ENCODE measurements around the gene ADCY4. TPM values are rescaled to one million over a fixed set of nuclear protein-coding genes. Genes with fewer than 3 reads are reported as not detected.

The ADCY4 gene
- total and polyA plus RNA-seq, 2 donors (not counting 3 experiments of a cell fraction or from before 2014, with no cell fraction given), result 81.6 to 84.0 TPM

- Histone ChIP-seq H3K4me3 (replicated peaks in 1 of 3; ENCODE audit: insufficient read depth in 1 of 3, low read depth in 1 of 3, low read length in 3 of 3) (peak within 1 kb of the TSS in 1 of 3 experiments; percentile 19), H3K36me3 (ENCODE audit: control insufficient read depth in 2 of 2, extremely low read depth in 1 of 2, insufficient read depth in 2 of 2, low read length in 2 of 2) (peaks cover 0 to 18% of the 10 kb centered on the region in 2 experiments), H3K9ac (replicated peaks; ENCODE audit: extremely low read depth, insufficient read depth, low read length) (peak within 1 kb of the TSS; percentile 17), H3K27me3 (ENCODE audit: control insufficient read depth in 2 of 2, insufficient read depth in 2 of 2, low read length in 2 of 2) (no peaks in the 10 kb centered on the region), H3K4me1 (ENCODE audit: control insufficient read depth, extremely low read depth, insufficient read depth, low read length) (peaks cover 48% of the 10 kb centered on the region), H3K27ac (ENCODE audit: insufficient read depth, low read depth, low read length) (peak within 1 kb of the TSS; percentile 91), H3K9me3 (replicated peaks; ENCODE audit: control insufficient read depth, insufficient read depth, low read length) (no peaks in the 10 kb centered on the region), H4K20me1 (replicated peaks; ENCODE audit: control insufficient read depth, extremely low read depth, insufficient read depth, low read length) (no peaks in the 10 kb centered on the region), H3K9me1 (replicated peaks; ENCODE audit: control insufficient read depth, extremely low read depth, insufficient read depth, low read length) (no peaks in the 10 kb centered on the region), H3K4me2 (ENCODE audit: insufficient read depth, low read length) (peak within 1 kb of the TSS; percentile 1), H3K79me2 (ENCODE audit: control insufficient read depth, insufficient read depth, low read length) (no peaks in the 10 kb centered on the region), H2AFZ (ENCODE audit: low read depth, low read length) (peak within 1 kb of the TSS; percentile 25)
- ChIA-PET POLR2A (interaction anchor here (1.3 kb wide), 1 partner anchor 67 kb away, joined by 5 read pairs; the partner anchor contains the start of gene TINF2), CTCF (interaction anchor here (1.1 to 7.4 kb wide), 11 partner anchors 11 to 195 kb away, joined by 3 to 122 read pairs (median 13); partner anchors contain the start of genes CHMP4A, DCAF11, DHRS1 and IRF9)
- intact Hi-C loops (cut with micrococcal nuclease), result no loop called here
- TF ChIP-seq, protein P1, sequence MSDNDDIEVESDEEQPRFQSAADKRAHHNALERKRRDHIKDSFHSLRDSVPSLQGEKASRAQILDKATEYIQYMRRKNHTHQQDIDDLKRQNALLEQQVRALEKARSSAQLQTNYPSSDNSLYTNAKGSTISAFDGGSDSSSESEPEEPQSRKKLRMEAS (IDR thresholded peaks at IDR 0.05; ENCODE audit: insufficient read depth, insufficient read length), result no peak
- TF ChIP-seq EZH2 (IDR thresholded peaks at IDR 0.05; ENCODE audit: borderline replicate concordance, low read depth, low read length, severe bottlenecking) (no peak), FOS (IDR thresholded peaks at IDR 0.05; ENCODE audit: borderline replicate concordance, insufficient read depth, low read length) (no peak), CTCF (IDR thresholded peaks at IDR 0.05; ENCODE audit: extremely low read depth in 1 of 2, insufficient read depth in 1 of 2, low read depth in 1 of 2, low read length in 2 of 2) (no peak), GATA2 (IDR thresholded peaks at IDR 0.05; ENCODE audit: insufficient read depth, insufficient read length, low read depth, low read length) (no peak), POLR2A (IDR thresholded peaks at IDR 0.05; ENCODE audit: low read depth, low read length) (no peak), POLR2AphosphoS5 (IDR thresholded peaks at IDR 0.05; ENCODE audit: insufficient read depth, low read depth, low read length) (no peak), JUN (IDR thresholded peaks at IDR 0.05; ENCODE audit: borderline replicate concordance, insufficient read depth, insufficient read length, low read depth) (no peak), MYC (IDR thresholded peaks at IDR 0.05; ENCODE audit: low read depth, low read length) (no peak)
- dilution Hi-C loops (cut with MboI; ENCODE audit: extremely low pct_ligation_motif_present, low sequenced_read_pairs), result no loop called here
- no peak for FAIRE-seq
- no TSS peak for BruUV-seq (replicated peaks)
- no peak for DNase-seq (ENCODE audit: low read depth, low spot score)
Measured at GRCh38 chr14:24309538-24310264, 25.2 kb downstream of the ADCY4 start, which contains the start of gene LTB4R2. LTB4R2 (plus strand) TSS chr14:24310140; CDS start chr14:24310665, 525 bp downstream.
